ENCODE measurements around the gene CYP27B1. TPM values are rescaled to one million over a fixed set of nuclear protein-coding genes. Genes with fewer than 3 reads are reported as not detected.

The CYP27B1 gene
- total and polyA plus RNA-seq, 2 donors from 2014 or later: 3.5 to 33.4 TPM

- peaks cover 0 to 14% (median 10%) of the 10 kb centered on the region in 3 donors for H3K4me1 ChIP-seq (ENCODE audit: control insufficient read depth in 2 of 3, insufficient read depth in 2 of 3, low read depth in 1 of 3, low read length in 3 of 3)
- H3K9me3 ChIP-seq (ENCODE audit: control insufficient read depth in 2 of 3, insufficient read depth in 1 of 3, low read length in 3 of 3): no peaks in the 10 kb centered on the region
- DNase-seq: peak in 2 of 5 donors; percentile 42 to 63
Observed at GRCh38 chr12:57760347-57760982, 6.4 kb downstream of the CYP27B1 start.

GRCh38 chr12:57759360-57759980 lies 7.4 kb downstream of the CYP27B1 start:
- Histone ChIP-seq H3K4me3 (ENCODE audit: low read length in 3 of 3) (no peak overlapping the region), H3K4me1 (ENCODE audit: control insufficient read depth in 2 of 3, insufficient read depth in 2 of 3, low read depth in 1 of 3, low read length in 3 of 3) (peaks cover 0 to 8% (median 4%) of the 10 kb centered on the region in 3 donors), H3K9ac (ENCODE audit: low read length in 3 of 3) (no peak overlapping the region), H3K27me3 (ENCODE audit: control insufficient read depth, insufficient read depth, low read length) (peaks cover 9% of the 10 kb centered on the region), H3K9me3 (ENCODE audit: control insufficient read depth in 2 of 3, insufficient read depth in 1 of 3, low read length in 3 of 3) (no peaks in the 10 kb centered on the region), H3K36me3 (ENCODE audit: control insufficient read depth in 2 of 3, insufficient read depth in 3 of 3, low read length in 3 of 3) (peaks cover 4 to 5% (median 4%) of the 10 kb centered on the region in 3 donors), H3K27ac (ENCODE audit: low read depth in 2 of 2, low read length in 2 of 2) (no peak overlapping the region)
- DNase-seq (peak in 2 of 5 donors; percentile 24 to 46), FAIRE-seq (no peak)
- intact Hi-C loops (cut with DNase I): no loop called here
- peak; percentile 37 for TF ChIP-seq CTCF (IDR thresholded peaks at IDR 0.05; ENCODE audit: borderline replicate concordance, extremely low read depth, insufficient read depth)

More at GRCh38 chr12:57760347-57760982, 6.4 kb downstream of the CYP27B1 start:
- H3K4me3 ChIP-seq (ENCODE audit: low read length in 3 of 3): no peak overlapping the region
- H3K36me3 ChIP-seq (ENCODE audit: control insufficient read depth in 2 of 3, insufficient read depth in 3 of 3, low read length in 3 of 3): peaks cover 4 to 5% (median 4%) of the 10 kb centered on the region in 3 donors
- TF ChIP-seq CTCF (IDR thresholded peaks at IDR 0.05; ENCODE audit: borderline replicate concordance, extremely low read depth, insufficient read depth): no peak
- no peak overlapping the region for H3K9ac ChIP-seq (ENCODE audit: low read length in 3 of 3)
- intact Hi-C loops (cut with DNase I): no loop called here
- FAIRE-seq: no peak
- H3K27ac ChIP-seq (ENCODE audit: low read depth in 2 of 2, low read length in 2 of 2): no peak overlapping the region
- H3K27me3 ChIP-seq (ENCODE audit: control insufficient read depth, insufficient read depth, low read length): peaks cover 15% of the 10 kb centered on the region

- no peak overlapping the region for H3K9ac ChIP-seq (ENCODE audit: low read length in 3 of 3)
- no peak overlapping the region for H3K27ac ChIP-seq (ENCODE audit: low read depth in 2 of 2, low read length in 2 of 2)
- H3K4me3 ChIP-seq (ENCODE audit: low read length in 3 of 3): no peak overlapping the region
- FAIRE-seq (no peak), DNase-seq (no peak)
- intact Hi-C loops (cut with DNase I): no loop called here
- H3K27me3 ChIP-seq (ENCODE audit: control insufficient read depth, insufficient read depth, low read length): peaks cover 2% of the 10 kb centered on the region
- H3K4me1 ChIP-seq (ENCODE audit: control insufficient read depth in 2 of 3, insufficient read depth in 2 of 3, low read depth in 1 of 3, low read length in 3 of 3): peaks cover 0 to 9% (median 0%) of the 10 kb centered on the region in 3 donors
- TF ChIP-seq CTCF (IDR thresholded peaks at IDR 0.05; ENCODE audit: borderline replicate concordance, extremely low read depth, insufficient read depth): no peak
- no peaks in the 10 kb centered on the region for H3K9me3 ChIP-seq (ENCODE audit: control insufficient read depth in 2 of 3, insufficient read depth in 1 of 3, low read length in 3 of 3)
- peaks cover 4 to 5% (median 4%) of the 10 kb centered on the region in 3 donors for H3K36me3 ChIP-seq (ENCODE audit: control insufficient read depth in 2 of 3, insufficient read depth in 3 of 3, low read length in 3 of 3)
Observed at GRCh38 chr12:57758552-57759359, 8.1 kb downstream of the CYP27B1 start.

Data from kidney (tissue), 14 donors.